Body of pancreas (tissue), 4 donors: Measurements from ENCODE around the gene HPRT1.

Source experiments
- CTCF ChIP-seq, 7 experiments: fragments of 450-650 bp in 4 of 7; fragments of 200-600 bp in 3 of 7; sonication (generic) in 3 of 7; IDR thresholded peaks; one replicate each; pipeline ENCODE4 v1.5.1; 2016 to 2019; ENCODE audit warnings: antibody characterized with exemption in 7 of 7
- POLR2A ChIP-seq, 3 donors: fragments of 450-650 bp; IDR thresholded peaks; one replicate each; pipeline ENCODE4 v1.6.1; 2016; ENCODE audit warnings: antibody characterized with exemption in 3 of 3, mild to moderate bottlenecking in 2 of 3

- TF ChIP-seq CTCF (IDR thresholded peaks at IDR 0.05) (no peak), POLR2A (IDR thresholded peaks at IDR 0.05) (no peak)
Observed at GRCh38 chrX:134443020-134443419, 16.9 kb upstream of the HPRT1 start.
